Measurements from ENCODE around the gene PARD3B.
A peak's percentile ranks its signal among the peaks of the same experiment; 100 is the strongest.

The PARD3B gene

GRCh38 chr2:205619600-205619999 is 1074.3 kb downstream of the PARD3B start:
- CTCF ChIA-PET = no interaction called here
- DNase-seq (ENCODE audit: extremely low spot score) = no peak
- POLR2A ChIA-PET = no interaction called here
- TF ChIP-seq BHLHE40 (IDR thresholded peaks at IDR 0.05; ENCODE audit: borderline replicate concordance) (no peak), L3MBTL2 (conservative IDR thresholded peaks at IDR 0.05) (no peak), LEF1 (IDR thresholded peaks at IDR 0.05; ENCODE audit: borderline replicate concordance) (no peak)

- ChIA-PET POLR2A (no interaction called here), CTCF (interaction anchor here (0.5 kb wide), 1 partner anchor 1569 kb away, joined by 3 read pairs; no protein-coding TSS in a partner anchor)
- DNase-seq (ENCODE audit: extremely low spot score) = no peak
- TF ChIP-seq L3MBTL2 (conservative IDR thresholded peaks at IDR 0.05) (no peak), ELF4 (IDR thresholded peaks at IDR 0.05) (no peak), FOXM1 (IDR thresholded peaks at IDR 0.05; ENCODE audit: borderline replicate concordance) (no peak), HDGF (IDR thresholded peaks at IDR 0.05; ENCODE audit: borderline replicate concordance) (no peak), SUZ12 (IDR thresholded peaks at IDR 0.05) (no peak), FOXA1 (IDR thresholded peaks at IDR 0.05) (no peak), BHLHE40 (IDR thresholded peaks at IDR 0.05; ENCODE audit: borderline replicate concordance) (no peak), LEF1 (IDR thresholded peaks at IDR 0.05; ENCODE audit: borderline replicate concordance) (no peak), PKNOX1 (IDR thresholded peaks at IDR 0.05) (no peak), TARDBP (IDR thresholded peaks at IDR 0.05) (no peak), SP1 (IDR thresholded peaks at IDR 0.05) (no peak), ZNF384 (IDR thresholded peaks at IDR 0.05) (no peak), ARNT (IDR thresholded peaks at IDR 0.05) (no peak), FOXK2 (IDR thresholded peaks at IDR 0.05) (no peak), NFRKB (IDR thresholded peaks at IDR 0.05) (no peak), CTBP1 (IDR thresholded peaks at IDR 0.05; ENCODE audit: borderline replicate concordance) (no peak)
These were observed 1081.8 kb downstream of the PARD3B start for GRCh38 chr2:205627085-205627484.

GRCh38 chr2:205628422-205628821 is 1083.1 kb downstream of the PARD3B start:
- POLR2A ChIA-PET = no interaction called here
- no peak for TF ChIP-seq ELF4 (IDR thresholded peaks at IDR 0.05)
- no peak for TF ChIP-seq FOXM1 (IDR thresholded peaks at IDR 0.05; ENCODE audit: borderline replicate concordance)
- TF ChIP-seq PKNOX1 (IDR thresholded peaks at IDR 0.05) = no peak
- TF ChIP-seq TARDBP (IDR thresholded peaks at IDR 0.05) = no peak
- TF ChIP-seq FOXA1 (IDR thresholded peaks at IDR 0.05) = no peak
- no peak for TF ChIP-seq ARNT (IDR thresholded peaks at IDR 0.05)
- no peak for TF ChIP-seq LEF1 (IDR thresholded peaks at IDR 0.05; ENCODE audit: borderline replicate concordance)
- no peak for TF ChIP-seq NFRKB (IDR thresholded peaks at IDR 0.05)
- TF ChIP-seq FOXK2 (IDR thresholded peaks at IDR 0.05) = no peak
- TF ChIP-seq ZNF384 (IDR thresholded peaks at IDR 0.05) = no peak
- TF ChIP-seq L3MBTL2 (conservative IDR thresholded peaks at IDR 0.05) = no peak
- no peak for DNase-seq (ENCODE audit: extremely low spot score)
- CTCF ChIA-PET = no interaction called here

GRCh38 chr2:205629091-205629776 is 1084.0 kb downstream of the PARD3B start:
- DNase-seq (ENCODE audit: extremely low spot score) = no peak
- CTCF ChIA-PET = interaction anchor here (0.7 kb wide), 1 partner anchor 76 kb away, joined by 3 read pairs; no protein-coding TSS in a partner anchor
- TF ChIP-seq TARDBP (IDR thresholded peaks at IDR 0.05) = no peak
- TF ChIP-seq ZNF384 (IDR thresholded peaks at IDR 0.05) = peak; percentile 69; the same call in 1 of the 2 replicates
- TF ChIP-seq PKNOX1 (IDR thresholded peaks at IDR 0.05) = peak; percentile 66
- no peak for TF ChIP-seq BHLHE40 (IDR thresholded peaks at IDR 0.05; ENCODE audit: borderline replicate concordance)
- no peak for TF ChIP-seq ARNT (IDR thresholded peaks at IDR 0.05)
- POLR2A ChIA-PET = no interaction called here

- ChIA-PET POLR2A (no interaction called here), CTCF (no interaction called here)
- TF ChIP-seq FOXK2 (IDR thresholded peaks at IDR 0.05) = no peak
- no peak for TF ChIP-seq LEF1 (IDR thresholded peaks at IDR 0.05; ENCODE audit: borderline replicate concordance)
- no peak for TF ChIP-seq SUZ12 (IDR thresholded peaks at IDR 0.05)
- no peak for TF ChIP-seq FOXM1 (IDR thresholded peaks at IDR 0.05; ENCODE audit: borderline replicate concordance)
- TF ChIP-seq CTBP1 (IDR thresholded peaks at IDR 0.05; ENCODE audit: borderline replicate concordance) = no peak
- no peak for TF ChIP-seq L3MBTL2 (conservative IDR thresholded peaks at IDR 0.05)
- no peak for TF ChIP-seq ELF4 (IDR thresholded peaks at IDR 0.05)
- TF ChIP-seq NFRKB (IDR thresholded peaks at IDR 0.05) = no peak
- no peak for TF ChIP-seq ARNT (IDR thresholded peaks at IDR 0.05)
- no peak for TF ChIP-seq TARDBP (IDR thresholded peaks at IDR 0.05)
- TF ChIP-seq ZNF384 (IDR thresholded peaks at IDR 0.05) = no peak
- no peak for TF ChIP-seq FOXA1 (IDR thresholded peaks at IDR 0.05)
- no peak for TF ChIP-seq PKNOX1 (IDR thresholded peaks at IDR 0.05)
- no peak for TF ChIP-seq SP1 (IDR thresholded peaks at IDR 0.05)
- TF ChIP-seq BHLHE40 (IDR thresholded peaks at IDR 0.05; ENCODE audit: borderline replicate concordance) = no peak
- TF ChIP-seq HDGF (IDR thresholded peaks at IDR 0.05; ENCODE audit: borderline replicate concordance) = no peak
- DNase-seq (ENCODE audit: extremely low spot score) = no peak
These were observed 1088.7 kb downstream of the PARD3B start for GRCh38 chr2:205633994-205634393.
